Measurements from ENCODE around the gene ZNF410. TPM values are rescaled to one million over a fixed set of nuclear protein-coding genes. Genes with fewer than 3 reads are reported as not detected.

The ZNF410 gene
- 69.8 and 71.8 TPM in 2 replicates for total RNA-seq

DNA sequence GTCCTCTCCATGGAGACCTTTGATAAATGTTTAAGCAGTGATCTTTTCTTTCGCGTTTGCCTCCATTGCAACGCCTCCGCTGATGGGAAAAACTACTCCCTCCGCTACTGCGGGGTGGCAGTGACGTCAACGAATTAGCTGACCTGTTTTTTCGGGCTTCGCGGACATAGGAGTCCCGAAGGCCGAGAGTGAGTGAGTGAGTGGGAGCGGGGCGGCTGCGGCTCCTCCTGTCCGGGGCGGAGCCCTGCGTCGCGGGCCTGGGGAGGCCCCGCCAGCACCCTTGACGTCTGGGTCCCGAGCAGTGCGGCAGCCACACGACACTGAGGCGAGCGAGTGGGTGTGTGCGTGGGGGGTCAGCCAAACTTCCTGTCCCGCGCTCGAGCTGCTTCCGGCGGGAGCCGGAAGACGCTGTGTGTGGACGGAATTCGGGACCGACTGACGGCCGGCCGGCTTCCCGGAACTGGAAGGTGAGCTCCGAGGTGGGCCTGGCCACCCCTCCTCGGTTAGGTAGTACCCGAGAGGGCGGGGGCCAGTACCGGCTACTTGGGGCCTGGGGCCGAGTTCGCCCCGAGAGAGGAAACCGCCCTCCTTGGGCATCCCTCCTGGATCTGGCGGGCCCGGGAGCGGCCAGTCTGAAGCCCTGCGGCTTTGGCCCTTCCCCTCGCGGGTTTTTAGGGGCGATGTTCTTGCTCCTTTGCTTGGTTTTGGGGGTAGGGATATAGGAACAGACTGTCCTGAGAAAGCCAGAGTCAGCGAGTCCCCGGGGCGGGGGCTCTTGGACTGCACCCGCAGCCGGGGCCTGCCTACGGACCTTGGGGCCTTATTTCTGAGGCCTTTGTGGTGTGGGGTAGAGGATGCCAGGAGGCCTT is at the start of gene ZNF410:
TSS of gene ZNF410 (plus strand) at position 411 of the 869 bp plus-strand sequence. CDS start 5,317 bp downstream, outside the sequence.

GRCh38 chr14:73851567-73852382 is 34.9 kb upstream of the ZNF410 start, which contains the start of gene PTGR2:
PTGR2 (plus strand) TSS chr14:73851831; CDS start chr14:73858863, 7,032 bp downstream.

DNA sequence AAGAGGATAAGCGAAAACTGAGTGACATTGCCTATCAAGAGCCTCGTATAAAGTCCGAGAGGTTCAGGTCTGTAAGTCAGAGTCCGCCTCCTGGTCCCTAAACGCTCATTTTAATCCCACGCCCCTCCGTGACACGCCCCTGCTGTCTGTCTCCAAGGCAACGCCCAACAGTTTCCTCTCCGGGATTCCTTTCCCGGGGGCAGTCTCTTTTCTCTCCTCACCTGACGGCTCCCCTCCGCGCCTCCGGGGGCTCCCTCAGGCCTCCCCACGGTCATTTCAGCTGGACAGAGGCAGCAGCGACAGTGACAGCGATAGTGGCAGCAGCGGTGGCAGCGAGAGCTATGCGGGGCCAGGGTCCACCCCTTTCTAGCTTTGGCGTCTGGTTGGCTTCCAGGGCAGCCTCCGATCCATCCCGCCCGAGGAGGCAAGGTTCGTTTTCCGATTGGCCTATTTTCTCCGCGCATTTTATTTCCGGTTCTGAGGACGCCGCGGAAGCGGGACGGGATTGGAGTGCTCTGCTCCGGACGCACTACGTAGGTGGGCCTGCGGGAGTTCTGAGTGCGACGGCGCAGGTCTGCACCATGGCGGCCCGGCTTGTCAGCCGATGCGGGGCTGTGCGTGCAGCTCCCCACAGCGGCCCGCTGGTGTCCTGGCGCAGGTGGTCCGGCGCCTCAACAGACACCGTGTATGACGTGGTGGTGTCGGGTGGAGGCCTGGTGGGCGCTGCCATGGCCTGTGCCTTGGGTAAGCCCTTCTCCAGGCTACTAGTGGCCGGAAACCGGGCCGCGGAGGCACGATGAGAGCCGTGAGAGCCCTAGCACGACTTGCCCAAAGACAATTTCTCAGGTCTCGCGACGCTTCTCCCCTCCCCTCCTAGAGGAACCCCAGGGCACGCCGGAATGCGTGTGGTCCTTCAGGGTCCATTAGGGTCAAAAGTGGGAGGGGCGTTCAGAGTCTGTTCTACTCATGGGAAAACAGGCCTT is 63.4 kb downstream of the ZNF410 start, which contains the start of the genes COQ6 and FAM161B:
TSS of gene COQ6 (plus strand) at position 551 of the 983 bp plus-strand sequence. CDS start at position 582, 31 bp downstream.
TSS of gene FAM161B (minus strand) at position 343 of the 983 bp plus-strand sequence. CDS start at position 275, 68 bp downstream.

Other genes starting within 250 kb of the ZNF410 start
- gene DNAL1, start 241.9 kb upstream of the ZNF410 start, total RNA-seq, result 7.1 and 8.0 TPM in 2 replicates
- gene PNMA1, start 172.5 kb upstream of the ZNF410 start, total RNA-seq, result 9.0 and 10.0 TPM in 2 replicates
- gene PTGR2, start 35.0 kb upstream of the ZNF410 start, total RNA-seq, result 4.3 and 4.4 TPM in 2 replicates
- 2.8 TPM in 2 replicates for gene FAM161B, start 63.2 kb downstream of the ZNF410 start, total RNA-seq
- 11.7 and 15.1 TPM in 2 replicates for gene COQ6, start 63.4 kb downstream of the ZNF410 start, total RNA-seq
- gene ENTPD5, start 132.4 kb downstream of the ZNF410 start, total RNA-seq, result 8.4 TPM in 2 replicates
- 8.7 and 9.8 TPM in 2 replicates for gene BBOF1, start 132.5 kb downstream of the ZNF410 start, total RNA-seq
- gene ALDH6A1, start 197.6 kb downstream of the ZNF410 start, total RNA-seq, result 57.0 and 57.3 TPM in 2 replicates
- 7.0 and 9.8 TPM in 2 replicates for gene LIN52, start 198.1 kb downstream of the ZNF410 start, total RNA-seq

All from smooth muscle cell of bladder (primary cell).